IgD-negative memory B cell (primary cell): ENCODE results near the gene PAEP. TPM values are rescaled to one million over a fixed set of nuclear protein-coding genes. Genes with fewer than 3 reads are reported as not detected.

Source experiments
- H3K27ac Mint-ChIP-seq, 3 donors: one replicate each; pipeline ENCODE4 v1.8.0; 2020 to 2022; ENCODE audit warnings: mild to moderate bottlenecking in 3 of 3, mixed read lengths in 3 of 3, moderate library complexity in 1 of 3
- H3K27me3 Mint-ChIP-seq: one replicate; pipeline ENCODE4 v1.8.0; 2021; ENCODE audit warnings: mixed read lengths
- H3K36me3 Mint-ChIP-seq: one replicate; pipeline ENCODE4 v1.8.0; 2020; ENCODE audit warnings: mild to moderate bottlenecking, mixed read lengths
- H3K4me1 Mint-ChIP-seq, 3 donors: one replicate each; pipeline ENCODE4 v1.8.0; 2020 to 2022; ENCODE audit warnings: mixed read lengths in 3 of 3, mild to moderate bottlenecking in 1 of 3
- H3K4me3 Mint-ChIP-seq, 4 donors: one replicate each; pipeline ENCODE4 v1.8.0; 2020 to 2022; ENCODE audit warnings: mild to moderate bottlenecking in 4 of 4, mixed read lengths in 4 of 4, moderate library complexity in 3 of 4
- H3K9me3 Mint-ChIP-seq, 3 donors: one replicate each; pipeline ENCODE4 v1.8.0; 2020 to 2021; ENCODE audit warnings: mixed read lengths in 3 of 3, mild to moderate bottlenecking in 1 of 3
- polyA plus RNA-seq: library from polyadenylated mRNA; unstranded; fragments of 300-500 nt; fragmentation: Illumina TruSeq; gene quantifications from one replicate; pipeline ENCODE4 v1.2.3, GENCODE V29; 2021

PAEP gene
- polyA plus RNA-seq, 1 donor from 2014 or later = not detected

GRCh38 chr9:135614821-135615665 lies 53.5 kb downstream of the PAEP start:
- H3K27ac Mint-ChIP-seq = no peak overlapping the region
- H3K36me3 Mint-ChIP-seq = no peaks in the 10 kb centered on the region
- peaks cover 0 to 1% (median 0%) of the 10 kb centered on the region in 3 donors for H3K4me1 Mint-ChIP-seq
- H3K4me3 Mint-ChIP-seq = no peak overlapping the region
- H3K27me3 Mint-ChIP-seq = peaks cover 2% of the 10 kb centered on the region
- H3K9me3 Mint-ChIP-seq = no peaks in the 10 kb centered on the region

- H3K27me3 Mint-ChIP-seq = peaks cover 2% of the 10 kb centered on the region
- no peak overlapping the region for H3K4me3 Mint-ChIP-seq
- no peak overlapping the region for H3K27ac Mint-ChIP-seq
- peaks cover 0 to 1% (median 0%) of the 10 kb centered on the region in 3 donors for H3K4me1 Mint-ChIP-seq
- H3K9me3 Mint-ChIP-seq = no peaks in the 10 kb centered on the region
- H3K36me3 Mint-ChIP-seq = no peaks in the 10 kb centered on the region
Observed at GRCh38 chr9:135615666-135616618, 54.4 kb downstream of the PAEP start.

Other genes starting within 250 kb of the PAEP start
- gene PPP1R26, start 82.0 kb upstream of the PAEP start, polyA plus RNA-seq = 1.7 TPM
- gene MRPS2, start 61.1 kb upstream of the PAEP start, polyA plus RNA-seq = 65.7 TPM
- not detected for gene LCN1, start 40.3 kb upstream of the PAEP start, polyA plus RNA-seq
- not detected for gene OBP2A, start 15.6 kb upstream of the PAEP start, polyA plus RNA-seq
- not detected for gene GLT6D1, start 77.8 kb downstream of the PAEP start, polyA plus RNA-seq
- gene LCN9, start 101.6 kb downstream of the PAEP start, polyA plus RNA-seq = not detected
- not detected for gene SOHLH1, start 137.7 kb downstream of the PAEP start, polyA plus RNA-seq
- not detected for gene KCNT1, start 140.4 kb downstream of the PAEP start, polyA plus RNA-seq